HG03354 (cell line): ENCODE measurements around the gene GPR27.

Experiments
- ATAC-seq: cut with Tn5 transposase; IDR thresholded peaks from one replicate; pipeline ENCODE4 v1.9.1; 2021; ENCODE audit warnings: mild to moderate bottlenecking; ENCODE audit not compliant: unreplicated experiment, poor library complexity, severe bottlenecking

The GPR27 gene

GRCh38 chr3:71784201-71784913 lies 30.7 kb downstream of the GPR27 start:
- ATAC-seq: no peak

GRCh38 chr3:71784914-71785531 lies 31.4 kb downstream of the GPR27 start, which contains the start of gene PROK2:
PROK2 (minus strand) TSS chr3:71785148; CDS start chr3:71785052, 96 bp downstream.
- ATAC-seq: no peak

GRCh38 chr3:71785532-71786216 lies 32.0 kb downstream of the GPR27 start:
- no peak for ATAC-seq

GRCh38 chr3:71786217-71786549 lies 32.5 kb downstream of the GPR27 start:
- no peak for ATAC-seq

GRCh38 chr3:71786551-71786950 lies 32.9 kb downstream of the GPR27 start:
- ATAC-seq: no peak

- no peak for ATAC-seq
Measured at GRCh38 chr3:71787851-71788405, 34.3 kb downstream of the GPR27 start.

GRCh38 chr3:71789922-71790321 lies 36.3 kb downstream of the GPR27 start:
- ATAC-seq: no peak

GRCh38 chr3:71791634-71792033 lies 38.0 kb downstream of the GPR27 start:
- no peak for ATAC-seq

GRCh38 chr3:71796290-71796689 lies 42.6 kb downstream of the GPR27 start:
- ATAC-seq: no peak

GRCh38 chr3:71797455-71797854 lies 43.8 kb downstream of the GPR27 start:
- no peak for ATAC-seq

GRCh38 chr3:71800023-71800422 lies 46.4 kb downstream of the GPR27 start:
- ATAC-seq: no peak

GRCh38 chr3:71801986-71802385 lies 48.3 kb downstream of the GPR27 start:
- ATAC-seq: no peak

- ATAC-seq: no peak
Measured at GRCh38 chr3:71803248-71803647, 49.6 kb downstream of the GPR27 start.

- no peak for ATAC-seq
Measured at GRCh38 chr3:71805199-71805598, 51.5 kb downstream of the GPR27 start.

GRCh38 chr3:71805691-71806090 lies 52.0 kb downstream of the GPR27 start:
- no peak for ATAC-seq
